Omental fat pad (tissue), 4 donors: ENCODE measurements around the gene LYZL4. TPM values are rescaled to one million over a fixed set of nuclear protein-coding genes. Genes with fewer than 3 reads are reported as not detected.

ENCODE experiments used
- ATAC-seq: fragments of 150-250 bp; one replicate; pipeline ENCODE4 v1.9.1; 2016; ENCODE audit warnings: mild to moderate bottlenecking, moderate library complexity; ENCODE audit not compliant: low FRiP score
- DNase-seq: peaks from one replicate; pipeline ENCODE4 v3.0.0-alpha.2; 2019; ENCODE audit warnings: low spot score
- total RNA-seq, 4 donors: library from RNA; depleted of rRNA; stranded (reverse); fragments of >200 nt; gene quantifications; one replicate each; pipeline ENCODE4 v1.1.0, GENCODE V29; 2016
- TF ChIP-seq, protein P1 (sequence below), 3 donors: fragments of 450-650 bp; IDR thresholded peaks; one replicate each; pipeline ENCODE4 v1.5.1; 2016 to 2017; ENCODE audit warnings: antibody characterized with exemption in 3 of 3, mild to moderate bottlenecking in 3 of 3, moderate library complexity in 2 of 3

Gene LYZL4
- total RNA-seq, 4 donors from 2014 or later, result not detected

GRCh38 chr3:42447481-42447880 lies 37.1 kb upstream of the LYZL4 start:
- ATAC-seq (no peak), DNase-seq (no peak)
- TF ChIP-seq, protein P1, sequence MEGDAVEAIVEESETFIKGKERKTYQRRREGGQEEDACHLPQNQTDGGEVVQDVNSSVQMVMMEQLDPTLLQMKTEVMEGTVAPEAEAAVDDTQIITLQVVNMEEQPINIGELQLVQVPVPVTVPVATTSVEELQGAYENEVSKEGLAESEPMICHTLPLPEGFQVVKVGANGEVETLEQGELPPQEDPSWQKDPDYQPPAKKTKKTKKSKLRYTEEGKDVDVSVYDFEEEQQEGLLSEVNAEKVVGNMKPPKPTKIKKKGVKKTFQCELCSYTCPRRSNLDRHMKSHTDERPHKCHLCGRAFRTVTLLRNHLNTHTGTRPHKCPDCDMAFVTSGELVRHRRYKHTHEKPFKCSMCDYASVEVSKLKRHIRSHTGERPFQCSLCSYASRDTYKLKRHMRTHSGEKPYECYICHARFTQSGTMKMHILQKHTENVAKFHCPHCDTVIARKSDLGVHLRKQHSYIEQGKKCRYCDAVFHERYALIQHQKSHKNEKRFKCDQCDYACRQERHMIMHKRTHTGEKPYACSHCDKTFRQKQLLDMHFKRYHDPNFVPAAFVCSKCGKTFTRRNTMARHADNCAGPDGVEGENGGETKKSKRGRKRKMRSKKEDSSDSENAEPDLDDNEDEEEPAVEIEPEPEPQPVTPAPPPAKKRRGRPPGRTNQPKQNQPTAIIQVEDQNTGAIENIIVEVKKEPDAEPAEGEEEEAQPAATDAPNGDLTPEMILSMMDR (IDR thresholded peaks at IDR 0.05), result no peak

- TF ChIP-seq, protein P1 (IDR thresholded peaks at IDR 0.05), result no peak
- ATAC-seq, result no peak
- DNase-seq, result no peak
Measured at GRCh38 chr3:42446111-42447050, 36.0 kb upstream of the LYZL4 start.

GRCh38 chr3:42443819-42444436 lies 33.5 kb upstream of the LYZL4 start:
- TF ChIP-seq, protein P1 (IDR thresholded peaks at IDR 0.05), result peak in 2 of 3 donors; percentile 25 to 81
- ATAC-seq, result peak; percentile 89

GRCh38 chr3:42443292-42443691 lies 32.9 kb upstream of the LYZL4 start:
- DNase-seq (no peak), ATAC-seq (no peak)
- TF ChIP-seq, protein P1 (IDR thresholded peaks at IDR 0.05), result no peak

More at GRCh38 chr3:42443819-42444436, 33.5 kb upstream of the LYZL4 start:
- DNase-seq, result peak; percentile 58

DNA sequence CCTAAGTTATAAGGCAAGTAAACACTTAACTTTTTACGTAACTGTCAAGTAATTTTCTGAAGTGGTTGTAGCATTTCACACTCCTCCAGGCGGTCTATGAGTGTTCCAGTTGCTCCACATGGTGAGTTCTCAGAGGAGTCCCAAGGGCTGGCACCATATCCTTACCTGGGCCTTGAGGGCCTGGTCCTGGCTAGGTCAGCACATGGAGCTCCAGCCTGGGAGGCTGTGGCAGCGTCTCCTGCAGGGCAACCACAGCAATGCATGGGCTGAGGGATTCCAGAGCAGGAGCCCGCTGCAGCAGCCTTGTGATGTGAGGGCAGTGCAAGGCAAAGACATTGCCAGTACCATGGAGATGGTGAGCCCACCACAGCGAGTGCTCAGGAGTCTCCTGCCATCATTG lies 32.2 kb upstream of the LYZL4 start:
- TF ChIP-seq, protein P1 (IDR thresholded peaks at IDR 0.05), result no peak
- no peak for DNase-seq
- no peak for ATAC-seq

DNA sequence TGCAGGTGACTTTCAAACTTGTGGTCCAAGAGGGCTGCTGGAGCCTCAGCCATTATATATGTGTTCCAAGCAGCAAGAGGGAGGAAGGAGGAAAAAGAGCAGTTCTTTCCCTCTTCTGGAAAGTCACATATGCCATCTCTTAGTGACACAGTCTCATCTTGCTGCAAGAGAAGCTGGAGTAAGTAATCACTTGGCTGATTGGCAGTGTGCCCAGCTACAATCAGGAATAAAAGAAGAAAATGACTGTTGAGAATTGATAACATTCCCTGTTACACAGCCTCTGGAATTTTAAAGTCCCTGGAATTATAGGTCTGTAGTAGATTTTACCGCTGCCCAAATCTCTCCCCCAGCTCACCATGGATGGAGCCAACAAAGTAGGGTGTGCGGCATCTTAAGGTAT lies 31.4 kb upstream of the LYZL4 start:
- ATAC-seq (no peak), DNase-seq (no peak)
- TF ChIP-seq, protein P1 (IDR thresholded peaks at IDR 0.05), result no peak
